WTC11 (cell line): ENCODE results near the gene CYSLTR1. TPM values are rescaled to one million over a fixed set of nuclear protein-coding genes. Genes with fewer than 3 reads are reported as not detected.
"Not testable (repeated sequence)": the region's sequence is repeated elsewhere in the genome, so short reads cannot be mapped to it uniquely, and the experiment has no call there.

Experiments used
- ATAC-seq: fragments of 200-7000 bp; cut with Tn5 transposase; 2 replicates; pipeline ENCODE4 v1.10.0; 2021; ENCODE audit warnings: mild to moderate bottlenecking, moderate library complexity
- CTCF ChIA-PET: fragments of 300-600 bp; sonication (Branson Sonifier 250); formaldehyde crosslinking; loops from one replicate; lab custom pipeline; 2021; ENCODE audit warnings: antibody characterized with exemption; lab: Charles Lee
- POLR2A ChIA-PET: fragments of 350-600 bp; sonication (Branson Sonifier 250); formaldehyde crosslinking; loops from one replicate; lab custom pipeline; 2021; ENCODE audit warnings: antibody characterized with exemption; lab: Charles Lee
- DNase-seq: peaks from one replicate; pipeline ENCODE4 v3.0.0; 2021; ENCODE audit warnings: low spot score
- H3K27ac Mint-ChIP-seq: 2 replicates; pipeline ENCODE4 v1.8.0; 2021; ENCODE audit warnings: mixed read lengths
- H3K27me3 Mint-ChIP-seq: 2 replicates; pipeline ENCODE4 v1.8.0; 2021; ENCODE audit warnings: low read depth, mild to moderate bottlenecking, moderate library complexity, mixed read lengths
- H3K36me3 Mint-ChIP-seq: 2 replicates; pipeline ENCODE4 v1.8.0; 2021; ENCODE audit warnings: mixed read lengths
- H3K4me1 Mint-ChIP-seq: 2 replicates; pipeline ENCODE4 v1.8.0; 2022; ENCODE audit warnings: mixed read lengths
- H3K4me3 Mint-ChIP-seq: 2 replicates; pipeline ENCODE4 v1.8.0; 2021; ENCODE audit warnings: mild to moderate bottlenecking, moderate library complexity, mixed read lengths
- H3K9me3 Mint-ChIP-seq: 2 replicates; pipeline ENCODE4 v1.8.0; 2021; ENCODE audit warnings: mixed read lengths
- CREB1 ChIP-seq: sonication (generic); formaldehyde crosslinking; IDR thresholded peaks from 2 replicates; pipeline ENCODE4 v1.8.0; 2023; ENCODE audit warnings: mild to moderate bottlenecking, missing genetic modification reagents
- CREM ChIP-seq: sonication (generic); formaldehyde crosslinking; IDR thresholded peaks from 2 replicates; pipeline ENCODE4 v1.8.1; 2022; ENCODE audit warnings: mild to moderate bottlenecking, missing genetic modification reagents, moderate library complexity
- FOXK1 ChIP-seq: sonication (generic); formaldehyde crosslinking; IDR thresholded peaks from 2 replicates; pipeline ENCODE4 v1.8.0; 2022; ENCODE audit warnings: mild to moderate bottlenecking, moderate library complexity, missing genetic modification reagents
- MYBL2 ChIP-seq: sonication (generic); formaldehyde crosslinking; IDR thresholded peaks from 2 replicates; pipeline ENCODE4 v1.8.1; 2023; ENCODE audit warnings: mild to moderate bottlenecking, moderate library complexity, missing genetic modification reagents
- NFYB ChIP-seq: sonication (generic); formaldehyde crosslinking; conservative IDR thresholded peaks from 2 replicates; pipeline ENCODE4 v1.8.0; 2022; ENCODE audit warnings: low read depth, missing genetic modification reagents
- OVOL2 ChIP-seq: fragments of 250-450 bp; sonication (Bioruptor Pico); IDR thresholded peaks from 2 replicates; pipeline ENCODE4 v1.9.0; 2021; ENCODE audit warnings: mild to moderate bottlenecking, borderline replicate concordance
- RELA ChIP-seq: sonication (generic); formaldehyde crosslinking; IDR thresholded peaks from 2 replicates; pipeline ENCODE4 v1.8.1; 2022; ENCODE audit warnings: missing genetic modification reagents, mild to moderate bottlenecking, borderline replicate concordance
- SMAD3 ChIP-seq: sonication (generic); formaldehyde crosslinking; IDR thresholded peaks from 2 replicates; pipeline ENCODE4 v1.8.0; 2022; ENCODE audit warnings: missing genetic modification reagents, mild to moderate bottlenecking, borderline replicate concordance
- TCF7 ChIP-seq: sonication (generic); formaldehyde crosslinking; IDR thresholded peaks from 2 replicates; pipeline ENCODE4 v1.8.0; 2022; ENCODE audit warnings: mild to moderate bottlenecking, low read depth, missing genetic modification reagents, moderate library complexity
- ZNF423 ChIP-seq: fragments of 250-450 bp; sonication (Bioruptor Pico); IDR thresholded peaks from 2 replicates; pipeline ENCODE4 v2.1.2; 2022; ENCODE audit warnings: mild to moderate bottlenecking, moderate library complexity
- total RNA-seq: library from RNA; stranded (reverse); gene quantifications from 3 replicates; pipeline ENCODE4 v1.2.3, GENCODE V29; 2021
- TF ChIP-seq, protein P1 (sequence below): sonication (generic); formaldehyde crosslinking; IDR thresholded peaks from 2 replicates; pipeline ENCODE4 v1.8.0; 2023; ENCODE audit warnings: mild to moderate bottlenecking, missing genetic modification reagents
- TF ChIP-seq, protein P2 (sequence below): sonication (generic); formaldehyde crosslinking; conservative IDR thresholded peaks from 2 replicates; pipeline ENCODE4 v1.8.1; 2023; ENCODE audit warnings: mild to moderate bottlenecking, low read depth, missing genetic modification reagents, moderate library complexity
- TF ChIP-seq, protein P3 (sequence below): sonication (generic); formaldehyde crosslinking; IDR thresholded peaks from 2 replicates; pipeline ENCODE4 v1.8.0; 2022; ENCODE audit warnings: mild to moderate bottlenecking, missing genetic modification reagents
- TF ChIP-seq, protein P4 (sequence below): sonication (generic); formaldehyde crosslinking; IDR thresholded peaks from 2 replicates; pipeline ENCODE4 v1.8.1; 2022; ENCODE audit warnings: missing genetic modification reagents, borderline replicate concordance
- TF ChIP-seq, protein P5 (sequence below): sonication (generic); formaldehyde crosslinking; IDR thresholded peaks from 2 replicates; pipeline ENCODE4 v1.8.0; 2022; ENCODE audit warnings: mild to moderate bottlenecking, missing genetic modification reagents
- TF ChIP-seq, protein P6 (sequence below): sonication (generic); formaldehyde crosslinking; conservative IDR thresholded peaks from 2 replicates; pipeline ENCODE4 v1.8.1; 2022; ENCODE audit warnings: mild to moderate bottlenecking, missing genetic modification reagents
- TF ChIP-seq, protein P7 (sequence below): sonication (generic); formaldehyde crosslinking; IDR thresholded peaks from 2 replicates; pipeline ENCODE4 v1.8.1; 2023; ENCODE audit warnings: mild to moderate bottlenecking, missing genetic modification reagents, moderate library complexity
- TF ChIP-seq, protein P8 (sequence below): fragments of 250-450 bp; sonication (Bioruptor Pico); IDR thresholded peaks from 2 replicates; pipeline ENCODE4 v1.9.0; 2021; ENCODE audit warnings: mild to moderate bottlenecking, borderline replicate concordance

CYSLTR1 gene
- total RNA-seq, 1 experiment from 2014 or later, result 0.07 TPM

DNA sequence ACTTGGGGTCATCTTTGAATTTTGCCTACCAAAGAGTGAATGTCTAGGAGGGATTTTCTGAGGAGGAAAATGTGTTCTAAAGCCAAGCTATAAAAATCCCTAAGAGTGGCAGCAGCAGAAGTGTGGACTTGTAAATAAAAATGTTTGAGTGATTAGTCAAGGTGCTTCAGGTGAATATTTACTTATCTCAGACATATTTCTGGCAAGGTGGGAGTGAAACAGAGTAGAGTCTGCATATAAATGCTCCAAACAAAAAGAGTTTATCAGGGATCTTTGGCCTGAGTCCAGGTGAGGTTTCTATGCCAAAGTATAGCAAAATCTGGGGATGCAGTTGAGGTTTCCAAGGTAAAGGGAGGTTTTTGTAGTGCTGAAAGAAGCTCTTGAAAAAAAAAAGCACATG, 19.7 kb downstream of the CYSLTR1 start:
- ChIA-PET POLR2A (no interaction called here), CTCF (no interaction called here)
- DNase-seq, result no peak
- H3K27me3 Mint-ChIP-seq, result no peaks in the 10 kb centered on the region
- TF ChIP-seq FOXK1 (no peak), SMAD3 (CRISPR knock-in tag) (no peak), MYBL2 (CRISPR knock-in tag) (no peak), TCF7 (CRISPR knock-in tag) (no peak)
- TF ChIP-seq, protein P1, sequence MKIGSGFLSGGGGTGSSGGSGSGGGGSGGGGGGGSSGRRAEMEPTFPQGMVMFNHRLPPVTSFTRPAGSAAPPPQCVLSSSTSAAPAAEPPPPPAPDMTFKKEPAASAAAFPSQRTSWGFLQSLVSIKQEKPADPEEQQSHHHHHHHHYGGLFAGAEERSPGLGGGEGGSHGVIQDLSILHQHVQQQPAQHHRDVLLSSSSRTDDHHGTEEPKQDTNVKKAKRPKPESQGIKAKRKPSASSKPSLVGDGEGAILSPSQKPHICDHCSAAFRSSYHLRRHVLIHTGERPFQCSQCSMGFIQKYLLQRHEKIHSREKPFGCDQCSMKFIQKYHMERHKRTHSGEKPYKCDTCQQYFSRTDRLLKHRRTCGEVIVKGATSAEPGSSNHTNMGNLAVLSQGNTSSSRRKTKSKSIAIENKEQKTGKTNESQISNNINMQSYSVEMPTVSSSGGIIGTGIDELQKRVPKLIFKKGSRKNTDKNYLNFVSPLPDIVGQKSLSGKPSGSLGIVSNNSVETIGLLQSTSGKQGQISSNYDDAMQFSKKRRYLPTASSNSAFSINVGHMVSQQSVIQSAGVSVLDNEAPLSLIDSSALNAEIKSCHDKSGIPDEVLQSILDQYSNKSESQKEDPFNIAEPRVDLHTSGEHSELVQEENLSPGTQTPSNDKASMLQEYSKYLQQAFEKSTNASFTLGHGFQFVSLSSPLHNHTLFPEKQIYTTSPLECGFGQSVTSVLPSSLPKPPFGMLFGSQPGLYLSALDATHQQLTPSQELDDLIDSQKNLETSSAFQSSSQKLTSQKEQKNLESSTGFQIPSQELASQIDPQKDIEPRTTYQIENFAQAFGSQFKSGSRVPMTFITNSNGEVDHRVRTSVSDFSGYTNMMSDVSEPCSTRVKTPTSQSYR, result no peak
- TF ChIP-seq, protein P2, sequence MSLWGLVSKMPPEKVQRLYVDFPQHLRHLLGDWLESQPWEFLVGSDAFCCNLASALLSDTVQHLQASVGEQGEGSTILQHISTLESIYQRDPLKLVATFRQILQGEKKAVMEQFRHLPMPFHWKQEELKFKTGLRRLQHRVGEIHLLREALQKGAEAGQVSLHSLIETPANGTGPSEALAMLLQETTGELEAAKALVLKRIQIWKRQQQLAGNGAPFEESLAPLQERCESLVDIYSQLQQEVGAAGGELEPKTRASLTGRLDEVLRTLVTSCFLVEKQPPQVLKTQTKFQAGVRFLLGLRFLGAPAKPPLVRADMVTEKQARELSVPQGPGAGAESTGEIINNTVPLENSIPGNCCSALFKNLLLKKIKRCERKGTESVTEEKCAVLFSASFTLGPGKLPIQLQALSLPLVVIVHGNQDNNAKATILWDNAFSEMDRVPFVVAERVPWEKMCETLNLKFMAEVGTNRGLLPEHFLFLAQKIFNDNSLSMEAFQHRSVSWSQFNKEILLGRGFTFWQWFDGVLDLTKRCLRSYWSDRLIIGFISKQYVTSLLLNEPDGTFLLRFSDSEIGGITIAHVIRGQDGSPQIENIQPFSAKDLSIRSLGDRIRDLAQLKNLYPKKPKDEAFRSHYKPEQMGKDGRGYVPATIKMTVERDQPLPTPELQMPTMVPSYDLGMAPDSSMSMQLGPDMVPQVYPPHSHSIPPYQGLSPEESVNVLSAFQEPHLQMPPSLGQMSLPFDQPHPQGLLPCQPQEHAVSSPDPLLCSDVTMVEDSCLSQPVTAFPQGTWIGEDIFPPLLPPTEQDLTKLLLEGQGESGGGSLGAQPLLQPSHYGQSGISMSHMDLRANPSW (CRISPR knock-in tag), result no peak
- TF ChIP-seq, all 79 proteins: peak for 0
- no peaks in the 10 kb centered on the region for H3K9me3 Mint-ChIP-seq
- no peaks in the 10 kb centered on the region for H3K36me3 Mint-ChIP-seq
- H3K4me3 Mint-ChIP-seq, result no peak overlapping the region
- H3K4me1 Mint-ChIP-seq, result peaks cover 4% of the 10 kb centered on the region
- ATAC-seq, result no peak
- no peak overlapping the region for H3K27ac Mint-ChIP-seq

DNA sequence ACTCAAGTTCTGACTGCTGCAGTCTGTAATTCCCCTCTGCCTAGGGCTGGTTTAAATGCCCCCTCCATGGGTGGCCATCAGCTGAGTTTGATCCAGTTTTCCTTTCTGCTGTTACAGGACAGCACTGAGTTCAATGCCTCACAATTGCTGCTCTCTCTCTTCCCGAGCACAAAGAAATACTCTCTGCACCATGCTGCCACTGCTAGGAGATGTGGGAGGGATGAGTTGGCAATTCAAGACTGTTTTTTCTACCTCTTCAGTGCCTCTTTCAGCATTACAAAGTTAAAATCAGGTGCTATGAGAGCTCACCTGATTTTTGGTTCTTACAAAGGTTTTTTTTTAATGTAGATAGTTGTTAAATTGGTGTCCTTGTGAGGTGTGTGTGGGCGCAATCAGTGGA, 24.3 kb downstream of the CYSLTR1 start:
- peaks cover 11% of the 10 kb centered on the region for H3K36me3 Mint-ChIP-seq
- no peak overlapping the region for H3K27ac Mint-ChIP-seq
- no peaks in the 10 kb centered on the region for H3K27me3 Mint-ChIP-seq
- POLR2A ChIA-PET, result no interaction called here
- TF ChIP-seq, protein P3, sequence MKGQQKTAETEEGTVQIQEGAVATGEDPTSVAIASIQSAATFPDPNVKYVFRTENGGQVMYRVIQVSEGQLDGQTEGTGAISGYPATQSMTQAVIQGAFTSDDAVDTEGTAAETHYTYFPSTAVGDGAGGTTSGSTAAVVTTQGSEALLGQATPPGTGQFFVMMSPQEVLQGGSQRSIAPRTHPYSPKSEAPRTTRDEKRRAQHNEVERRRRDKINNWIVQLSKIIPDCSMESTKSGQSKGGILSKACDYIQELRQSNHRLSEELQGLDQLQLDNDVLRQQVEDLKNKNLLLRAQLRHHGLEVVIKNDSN, result no peak
- TF ChIP-seq, protein P4, sequence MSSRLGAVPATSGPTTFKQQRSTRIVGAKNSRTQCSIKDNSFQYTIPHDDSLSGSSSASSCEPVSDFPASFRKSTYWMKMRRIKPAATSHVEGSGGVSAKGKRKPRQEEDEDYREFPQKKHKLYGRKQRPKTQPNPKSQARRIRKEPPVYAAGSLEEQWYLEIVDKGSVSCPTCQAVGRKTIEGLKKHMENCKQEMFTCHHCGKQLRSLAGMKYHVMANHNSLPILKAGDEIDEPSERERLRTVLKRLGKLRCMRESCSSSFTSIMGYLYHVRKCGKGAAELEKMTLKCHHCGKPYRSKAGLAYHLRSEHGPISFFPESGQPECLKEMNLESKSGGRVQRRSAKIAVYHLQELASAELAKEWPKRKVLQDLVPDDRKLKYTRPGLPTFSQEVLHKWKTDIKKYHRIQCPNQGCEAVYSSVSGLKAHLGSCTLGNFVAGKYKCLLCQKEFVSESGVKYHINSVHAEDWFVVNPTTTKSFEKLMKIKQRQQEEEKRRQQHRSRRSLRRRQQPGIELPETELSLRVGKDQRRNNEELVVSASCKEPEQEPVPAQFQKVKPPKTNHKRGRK (CRISPR knock-in tag), result no peak
- no peak for TF ChIP-seq RELA (CRISPR knock-in tag)
- no peak for TF ChIP-seq OVOL2 (CRISPR knock-in tag)
- TF ChIP-seq ZNF423 (CRISPR knock-in tag), result no peak
- TF ChIP-seq, protein P5, sequence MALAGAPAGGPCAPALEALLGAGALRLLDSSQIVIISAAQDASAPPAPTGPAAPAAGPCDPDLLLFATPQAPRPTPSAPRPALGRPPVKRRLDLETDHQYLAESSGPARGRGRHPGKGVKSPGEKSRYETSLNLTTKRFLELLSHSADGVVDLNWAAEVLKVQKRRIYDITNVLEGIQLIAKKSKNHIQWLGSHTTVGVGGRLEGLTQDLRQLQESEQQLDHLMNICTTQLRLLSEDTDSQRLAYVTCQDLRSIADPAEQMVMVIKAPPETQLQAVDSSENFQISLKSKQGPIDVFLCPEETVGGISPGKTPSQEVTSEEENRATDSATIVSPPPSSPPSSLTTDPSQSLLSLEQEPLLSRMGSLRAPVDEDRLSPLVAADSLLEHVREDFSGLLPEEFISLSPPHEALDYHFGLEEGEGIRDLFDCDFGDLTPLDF (CRISPR knock-in tag), result no peak
- TF ChIP-seq, protein P6, sequence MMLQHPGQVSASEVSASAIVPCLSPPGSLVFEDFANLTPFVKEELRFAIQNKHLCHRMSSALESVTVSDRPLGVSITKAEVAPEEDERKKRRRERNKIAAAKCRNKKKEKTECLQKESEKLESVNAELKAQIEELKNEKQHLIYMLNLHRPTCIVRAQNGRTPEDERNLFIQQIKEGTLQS (CRISPR knock-in tag), result no peak
- no peak for TF ChIP-seq CREM
- no peak for TF ChIP-seq CREB1 (CRISPR knock-in tag)
- no peak for TF ChIP-seq NFYB (CRISPR knock-in tag)
- TF ChIP-seq, protein P7, sequence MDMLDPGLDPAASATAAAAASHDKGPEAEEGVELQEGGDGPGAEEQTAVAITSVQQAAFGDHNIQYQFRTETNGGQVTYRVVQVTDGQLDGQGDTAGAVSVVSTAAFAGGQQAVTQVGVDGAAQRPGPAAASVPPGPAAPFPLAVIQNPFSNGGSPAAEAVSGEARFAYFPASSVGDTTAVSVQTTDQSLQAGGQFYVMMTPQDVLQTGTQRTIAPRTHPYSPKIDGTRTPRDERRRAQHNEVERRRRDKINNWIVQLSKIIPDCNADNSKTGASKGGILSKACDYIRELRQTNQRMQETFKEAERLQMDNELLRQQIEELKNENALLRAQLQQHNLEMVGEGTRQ, result no peak
- TF ChIP-seq, protein P8, sequence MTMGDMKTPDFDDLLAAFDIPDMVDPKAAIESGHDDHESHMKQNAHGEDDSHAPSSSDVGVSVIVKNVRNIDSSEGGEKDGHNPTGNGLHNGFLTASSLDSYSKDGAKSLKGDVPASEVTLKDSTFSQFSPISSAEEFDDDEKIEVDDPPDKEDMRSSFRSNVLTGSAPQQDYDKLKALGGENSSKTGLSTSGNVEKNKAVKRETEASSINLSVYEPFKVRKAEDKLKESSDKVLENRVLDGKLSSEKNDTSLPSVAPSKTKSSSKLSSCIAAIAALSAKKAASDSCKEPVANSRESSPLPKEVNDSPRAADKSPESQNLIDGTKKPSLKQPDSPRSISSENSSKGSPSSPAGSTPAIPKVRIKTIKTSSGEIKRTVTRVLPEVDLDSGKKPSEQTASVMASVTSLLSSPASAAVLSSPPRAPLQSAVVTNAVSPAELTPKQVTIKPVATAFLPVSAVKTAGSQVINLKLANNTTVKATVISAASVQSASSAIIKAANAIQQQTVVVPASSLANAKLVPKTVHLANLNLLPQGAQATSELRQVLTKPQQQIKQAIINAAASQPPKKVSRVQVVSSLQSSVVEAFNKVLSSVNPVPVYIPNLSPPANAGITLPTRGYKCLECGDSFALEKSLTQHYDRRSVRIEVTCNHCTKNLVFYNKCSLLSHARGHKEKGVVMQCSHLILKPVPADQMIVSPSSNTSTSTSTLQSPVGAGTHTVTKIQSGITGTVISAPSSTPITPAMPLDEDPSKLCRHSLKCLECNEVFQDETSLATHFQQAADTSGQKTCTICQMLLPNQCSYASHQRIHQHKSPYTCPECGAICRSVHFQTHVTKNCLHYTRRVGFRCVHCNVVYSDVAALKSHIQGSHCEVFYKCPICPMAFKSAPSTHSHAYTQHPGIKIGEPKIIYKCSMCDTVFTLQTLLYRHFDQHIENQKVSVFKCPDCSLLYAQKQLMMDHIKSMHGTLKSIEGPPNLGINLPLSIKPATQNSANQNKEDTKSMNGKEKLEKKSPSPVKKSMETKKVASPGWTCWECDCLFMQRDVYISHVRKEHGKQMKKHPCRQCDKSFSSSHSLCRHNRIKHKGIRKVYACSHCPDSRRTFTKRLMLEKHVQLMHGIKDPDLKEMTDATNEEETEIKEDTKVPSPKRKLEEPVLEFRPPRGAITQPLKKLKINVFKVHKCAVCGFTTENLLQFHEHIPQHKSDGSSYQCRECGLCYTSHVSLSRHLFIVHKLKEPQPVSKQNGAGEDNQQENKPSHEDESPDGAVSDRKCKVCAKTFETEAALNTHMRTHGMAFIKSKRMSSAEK (CRISPR knock-in tag), result no peak
- H3K4me1 Mint-ChIP-seq, result no peaks in the 10 kb centered on the region
- ATAC-seq (no peak), DNase-seq (no peak)
- no peak overlapping the region for H3K4me3 Mint-ChIP-seq
- peaks cover 31% of the 10 kb centered on the region for H3K9me3 Mint-ChIP-seq
- CTCF ChIA-PET, result no interaction called here

DNA sequence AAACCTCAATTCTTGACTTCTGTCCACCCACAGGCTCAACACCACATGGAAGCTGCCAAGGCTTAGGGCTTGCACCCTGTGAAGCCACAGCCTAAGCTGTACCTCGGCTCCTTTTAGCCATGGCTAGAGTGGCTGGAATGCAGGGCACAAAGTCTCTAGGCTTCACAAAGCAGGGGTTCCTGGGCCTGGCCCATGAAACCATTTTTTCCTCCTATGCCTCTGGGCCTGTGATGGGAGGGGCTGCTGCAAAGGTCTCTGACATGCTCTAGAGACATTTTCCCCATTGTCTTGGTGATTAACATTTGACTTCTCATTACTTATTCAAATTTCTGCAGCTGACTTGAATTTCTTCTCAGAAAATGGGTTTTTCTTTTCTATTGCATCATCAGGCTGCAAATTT, 26.5 kb downstream of the CYSLTR1 start:
- peaks cover 46% of the 10 kb centered on the region for H3K9me3 Mint-ChIP-seq
- H3K4me1 Mint-ChIP-seq, POLR2A ChIA-PET, H3K27me3 Mint-ChIP-seq, H3K4me3 Mint-ChIP-seq, DNase-seq, CTCF ChIA-PET, ATAC-seq, H3K27ac Mint-ChIP-seq: not testable (repeated sequence)
- H3K36me3 Mint-ChIP-seq, result peaks cover 11% of the 10 kb centered on the region
